ENCODE results near the gene RAP1B. TPM values are rescaled to one million over a fixed set of nuclear protein-coding genes. Genes with fewer than 3 reads are reported as not detected.

The RAP1B gene
- total RNA-seq, 1 donor from 2014 or later: 110 TPM

Small RNA genes within 50 kb of the gene (small RNA-seq; reads per million reads assigned to genes)
- gene RF00017 (not detected), gene SNORA70G (not detected)

Other genes with a start within 250 kb of the RAP1B start
- 72.1 TPM for gene NUP107, start 76.1 kb downstream of the RAP1B start, total RNA-seq
- gene SLC35E3, start 135.3 kb downstream of the RAP1B start, total RNA-seq: 10.8 TPM
- 60.7 TPM for gene MDM2, start 197.3 kb downstream of the RAP1B start, total RNA-seq